Heart left ventricle (tissue), 16 donors: Measurements from ENCODE around the gene GMPR. TPM values are rescaled to one million over a fixed set of nuclear protein-coding genes. Genes with fewer than 3 reads are reported as not detected.

Experiments
- ATAC-seq, 4 donors: fragments of 200-7000 bp; cut with Tn5 transposase; one replicate each; pipeline ENCODE4 v1.9.1; 2020 to 2022; ENCODE audit warnings: moderate library complexity in 4 of 4, mild to moderate bottlenecking in 3 of 4, moderate number of reproducible peaks in 1 of 4
- DNase-seq, 5 donors: peaks; one replicate each; pipeline ENCODE4 v3.0.0-alpha.2; 2020
- H3K27ac ChIP-seq, 12 donors: fragments of 200-600 bp; sonication (generic) in 4 of 12; one replicate each; pipeline versions ENCODE4 v1.5.0 to v1.8.0; 2016 to 2022; ENCODE audit warnings: mild to moderate bottlenecking in 2 of 12
- H3K27me3 ChIP-seq, 9 donors: fragments of 200-600 bp; sonication (generic) in 2 of 9; one replicate each; pipeline versions ENCODE4 v1.5.1 to v1.8.0; 2016 to 2022; ENCODE audit warnings: mild to moderate bottlenecking in 3 of 9
- H3K36me3 ChIP-seq, 9 donors: fragments of 200-600 bp; sonication (generic) in 2 of 9; one replicate each; pipeline versions ENCODE4 v1.5.0 to v1.8.0; 2018 to 2022; ENCODE audit warnings: mild to moderate bottlenecking in 2 of 9
- H3K4me1 ChIP-seq, 12 donors: fragments of 200-600 bp; sonication (generic) in 4 of 12; one replicate each; pipeline versions ENCODE4 v1.5.0 to v1.8.0; 2016 to 2022; ENCODE audit warnings: mild to moderate bottlenecking in 3 of 12
- H3K4me3 ChIP-seq, 12 donors: fragments of 200-600 bp; sonication (generic) in 4 of 12; one replicate each; pipeline versions ENCODE4 v1.5.0 to v1.8.0; 2017 to 2022; ENCODE audit warnings: mild to moderate bottlenecking in 9 of 12, moderate library complexity in 4 of 12
- H3K9me3 ChIP-seq, 12 donors: fragments of 200-600 bp; sonication (generic) in 4 of 12; one replicate each; pipeline versions ENCODE4 v1.5.0 to v1.8.0; 2016 to 2022; ENCODE audit warnings: mild to moderate bottlenecking in 1 of 12
- CTCF ChIP-seq, 12 donors: fragments of 200-600 bp; sonication (generic) in 4 of 12; IDR thresholded peaks; one replicate each; pipeline versions ENCODE4 v1.5.0 to v1.8.0; 2018 to 2022; ENCODE audit warnings: antibody characterized with exemption in 12 of 12, mild to moderate bottlenecking in 5 of 12
- POLR2A ChIP-seq, 2 donors: fragments of 450-650 bp; IDR thresholded peaks; one replicate each; pipeline ENCODE4 v1.6.1; 2017; ENCODE audit warnings: antibody characterized with exemption in 2 of 2, mild to moderate bottlenecking in 2 of 2, moderate library complexity in 2 of 2
- WGBS, 4 donors: extraction: QIAGEN DNeasy Blood & Tissue Kit in 2 of 4; methylation state at CpG; one replicate each; pipeline versions ENCODE4 v1.1.5 to v1.1.7; 2013 to 2018; 5-methylcytosine and 5-hydroxymethylcytosine counted together
- intact Hi-C, 10 donors: fragments of 100-400 bp; cut with DNase I; formaldehyde crosslinking; loops; one replicate each; pipeline versions ENCODE4 v1.11.1 to v1.14.2; 2022
- polyA plus RNA-seq, 2 donors: library from polyadenylated mRNA; stranded (reverse); fragments of 200-250 nt; gene quantifications; one replicate each; pipeline ENCODE4 v1.2.3, GENCODE V29; 2013
- total RNA-seq, 9 donors: library from RNA; depleted of rRNA in 2 of 9; stranded (reverse); fragments of >200 nt in 2 of 9; fragmentation: NEBNext Ultra II Directional in 3 of 9; extraction: Animal tissue kit (Norgen Biotek cat#: 25700) in 3 of 9; gene quantifications; one replicate each; pipeline versions ENCODE4 v1.1.0 to v1.2.4, GENCODE V29; 2016 to 2023
- donor health status: ischemic (EF 13 %, LVEDD 7.1; RV severe dilation, severe dysfunction).
- donor health status: healthy with polysubstance abuse.
- donor health status: DM: no; HTN: yes; CAD: no.
- donor health status: DM: no; HTN: no; CAD: no.
- donor health status: ischemic (EF 25% LVEDD 6.9; RV normal size, moderate dysfunction).
- donor health status: ischemic (EF 25% LVEDD 5.7; RV mildly dilated, moderate dysfunction).
- donor health status: healthy.
- donor health status: DM: yes; HTN: yes; CAD: no.
- donor health status: ischemic (EF 35%, LVEDD 5.7; RV mildly dilated, moderate dysfunction).
- donor health status: nonischemic (EF 11% LVEDD 7.7; RV severe dilation, severe dysfunction).
- donor health status: DM: yes; HTN: yes; CAD: no.
- donor health status: PGD.
- donor health status: ischemic (EF 29% LVEDD 5.4; RV normal size, mild dysfunction).
- donor health status: nonischemic (EF 23%, LVEDD 6.1; RV moderate dilation, normal function).

GMPR gene
- total and polyA plus RNA-seq, 11 donors: 67.8 to 294 (median 120) TPM

- intact Hi-C loops: no loop called here
- no peaks in the 10 kb centered on the region for H3K27me3 ChIP-seq
- H3K9me3 ChIP-seq: no peaks in the 10 kb centered on the region
- DNase-seq (no peak), ATAC-seq (no peak)
- no peak overlapping the region for H3K4me3 ChIP-seq
- no peak for TF ChIP-seq CTCF (IDR thresholded peaks at IDR 0.05)
- TF ChIP-seq POLR2A (IDR thresholded peaks at IDR 0.05): no peak
- H3K4me1 ChIP-seq: peaks cover 0 to 18% (median 3%) of the 10 kb centered on the region in 12 donors
- H3K36me3 ChIP-seq: peaks cover 0 to 74% (median 19%) of the 10 kb centered on the region in 9 donors
- WGBS, 4 donors: 89 to 97% (median 92%) methylated on average over 2 of the region's 2 CpGs
- no peak overlapping the region for H3K27ac ChIP-seq
These were observed 13.3 kb downstream of the GMPR start for GRCh38 chr6:16251706-16252105.

GRCh38 chr6:16252686-16253299 is 14.4 kb downstream of the GMPR start:
- Histone ChIP-seq H3K36me3 (peaks cover 0 to 68% (median 9%) of the 10 kb centered on the region in 9 donors), H3K9me3 (no peaks in the 10 kb centered on the region), H3K27ac (no peak overlapping the region), H3K4me3 (no peak overlapping the region), H3K27me3 (no peaks in the 10 kb centered on the region), H3K4me1 (peaks cover 0 to 20% (median 4%) of the 10 kb centered on the region in 12 donors)
- intact Hi-C loops: no loop called here
- 47 to 57% (median 56%) methylated on average over 2 of the region's 2 CpGs for WGBS, 4 donors
- TF ChIP-seq CTCF (IDR thresholded peaks at IDR 0.05): no peak
- no peak for TF ChIP-seq POLR2A (IDR thresholded peaks at IDR 0.05)
- ATAC-seq (no peak), DNase-seq (no peak)

- no peak for TF ChIP-seq POLR2A (IDR thresholded peaks at IDR 0.05)
- no peak for TF ChIP-seq CTCF (IDR thresholded peaks at IDR 0.05)
- no peaks in the 10 kb centered on the region for H3K9me3 ChIP-seq
- H3K36me3 ChIP-seq: peaks cover 0 to 66% (median 7%) of the 10 kb centered on the region in 9 donors
- intact Hi-C loops: no loop called here
- H3K4me3 ChIP-seq: no peak overlapping the region
- WGBS, 4 donors: 84 to 90% (median 87%) methylated on average over 10 of the region's 10 CpGs
- H3K27me3 ChIP-seq: no peaks in the 10 kb centered on the region
- no peak overlapping the region for H3K27ac ChIP-seq
- H3K4me1 ChIP-seq: peaks cover 0 to 19% (median 8%) of the 10 kb centered on the region in 12 donors
- ATAC-seq (no peak), DNase-seq (no peak)
These were observed 15.2 kb downstream of the GMPR start for GRCh38 chr6:16253399-16254144.

- Histone ChIP-seq H3K27ac (no peak overlapping the region), H3K4me3 (no peak overlapping the region), H3K36me3 (peaks cover 0 to 65% (median 7%) of the 10 kb centered on the region in 9 donors), H3K4me1 (peaks cover 0 to 21% (median 8%) of the 10 kb centered on the region in 12 donors), H3K27me3 (no peaks in the 10 kb centered on the region), H3K9me3 (no peaks in the 10 kb centered on the region)
- no peak for TF ChIP-seq POLR2A (IDR thresholded peaks at IDR 0.05)
- TF ChIP-seq CTCF (IDR thresholded peaks at IDR 0.05): no peak
- 91 to 94% (median 93%) methylated on average over 9 of the region's 9 CpGs for WGBS, 4 donors
- no peak for ATAC-seq
- intact Hi-C loops: no loop called here
- no peak for DNase-seq
These were observed 16.1 kb downstream of the GMPR start for GRCh38 chr6:16254535-16254934.
